Prostate gland (tissue), 2 donors: ENCODE data around the gene FAHD2B.
"Not testable (repeated sequence)": the region's sequence is repeated elsewhere in the genome, so short reads cannot be mapped to it uniquely, and the experiment has no call there.

Source experiments
- POLR2A ChIP-seq: fragments of 450-650 bp; IDR thresholded peaks from one replicate; pipeline ENCODE4 v1.6.1; 2016; ENCODE audit warnings: antibody characterized with exemption, mild to moderate bottlenecking
- TF ChIP-seq, protein P1 (sequence below), 4 experiments: fragments of 200-600 bp in 2 of 4; fragments of 450-650 bp in 2 of 4; sonication (generic) in 2 of 4; IDR thresholded peaks; 1 replicate in 3 of 4; 2 replicates in 1 of 4; pipeline ENCODE4 v1.5.1; 2016 to 2019; ENCODE audit warnings: antibody characterized with exemption in 4 of 4, mild to moderate bottlenecking in 2 of 4, moderate library complexity in 2 of 4

DNA sequence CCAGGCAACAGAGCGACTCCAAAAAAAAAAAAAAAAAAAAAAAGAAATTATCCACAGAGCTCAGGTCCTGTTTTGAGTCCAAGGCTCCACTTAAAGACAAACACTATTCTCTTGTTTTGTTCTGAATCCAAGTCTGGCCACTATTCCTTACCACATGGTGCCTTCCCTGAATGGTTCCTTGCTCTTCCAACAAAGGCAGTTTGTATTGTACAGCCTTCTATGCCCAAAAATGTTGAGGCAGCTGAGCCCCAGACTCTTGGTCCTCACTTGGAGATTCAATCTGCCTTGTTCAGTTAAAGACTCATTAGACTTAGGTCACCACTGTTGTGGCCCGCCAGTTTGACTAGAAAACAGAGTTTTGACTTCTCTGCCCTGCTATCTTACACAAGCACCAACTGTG lies 1.7 kb downstream of the FAHD2B start:
- TF ChIP-seq POLR2A = not testable (repeated sequence)
- TF ChIP-seq, protein P1, sequence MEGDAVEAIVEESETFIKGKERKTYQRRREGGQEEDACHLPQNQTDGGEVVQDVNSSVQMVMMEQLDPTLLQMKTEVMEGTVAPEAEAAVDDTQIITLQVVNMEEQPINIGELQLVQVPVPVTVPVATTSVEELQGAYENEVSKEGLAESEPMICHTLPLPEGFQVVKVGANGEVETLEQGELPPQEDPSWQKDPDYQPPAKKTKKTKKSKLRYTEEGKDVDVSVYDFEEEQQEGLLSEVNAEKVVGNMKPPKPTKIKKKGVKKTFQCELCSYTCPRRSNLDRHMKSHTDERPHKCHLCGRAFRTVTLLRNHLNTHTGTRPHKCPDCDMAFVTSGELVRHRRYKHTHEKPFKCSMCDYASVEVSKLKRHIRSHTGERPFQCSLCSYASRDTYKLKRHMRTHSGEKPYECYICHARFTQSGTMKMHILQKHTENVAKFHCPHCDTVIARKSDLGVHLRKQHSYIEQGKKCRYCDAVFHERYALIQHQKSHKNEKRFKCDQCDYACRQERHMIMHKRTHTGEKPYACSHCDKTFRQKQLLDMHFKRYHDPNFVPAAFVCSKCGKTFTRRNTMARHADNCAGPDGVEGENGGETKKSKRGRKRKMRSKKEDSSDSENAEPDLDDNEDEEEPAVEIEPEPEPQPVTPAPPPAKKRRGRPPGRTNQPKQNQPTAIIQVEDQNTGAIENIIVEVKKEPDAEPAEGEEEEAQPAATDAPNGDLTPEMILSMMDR (IDR thresholded peaks at IDR 0.05) = not testable (repeated sequence)
